HG03432 (cell line): Measurements from ENCODE around the gene S1PR5.
A peak's percentile ranks its signal among the peaks of the same experiment; 100 is the strongest.

ENCODE experiments used
- ATAC-seq: cut with Tn5 transposase; IDR thresholded peaks from one replicate; pipeline ENCODE4 v1.9.1; 2021; ENCODE audit warnings: mild to moderate bottlenecking, moderate library complexity; ENCODE audit not compliant: unreplicated experiment

Gene S1PR5

GRCh38 chr19:10516671-10517286, 468 bp downstream of the S1PR5 start:
- ATAC-seq, result no peak

- ATAC-seq, result no peak
These were observed 1.2 kb downstream of the S1PR5 start for GRCh38 chr19:10516064-10516385.

- no peak for ATAC-seq
These were observed 2.8 kb downstream of the S1PR5 start for GRCh38 chr19:10514211-10515145.

DNA sequence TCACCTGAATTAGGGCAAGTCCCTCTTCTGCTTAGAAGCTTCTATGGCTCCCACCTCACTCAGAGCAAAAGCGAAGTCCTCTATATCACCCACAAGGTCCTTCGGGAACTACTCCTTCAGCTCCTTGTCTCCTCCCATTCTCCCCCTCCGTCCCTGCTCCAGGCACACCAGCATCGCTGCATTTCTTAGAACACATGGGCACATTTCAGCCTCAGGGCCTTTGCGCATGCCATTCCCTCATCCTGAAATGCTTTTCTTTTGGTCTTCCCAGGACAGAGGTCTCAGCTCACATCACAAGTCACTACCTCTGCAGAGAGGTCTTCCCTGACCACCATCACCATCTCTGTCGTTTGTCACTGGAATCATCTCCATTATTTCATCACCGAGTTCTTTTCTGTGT, 4.0 kb downstream of the S1PR5 start:
- no peak for ATAC-seq

- ATAC-seq, result no peak
These were observed 6.9 kb downstream of the S1PR5 start for GRCh38 chr19:10510301-10510802.

DNA sequence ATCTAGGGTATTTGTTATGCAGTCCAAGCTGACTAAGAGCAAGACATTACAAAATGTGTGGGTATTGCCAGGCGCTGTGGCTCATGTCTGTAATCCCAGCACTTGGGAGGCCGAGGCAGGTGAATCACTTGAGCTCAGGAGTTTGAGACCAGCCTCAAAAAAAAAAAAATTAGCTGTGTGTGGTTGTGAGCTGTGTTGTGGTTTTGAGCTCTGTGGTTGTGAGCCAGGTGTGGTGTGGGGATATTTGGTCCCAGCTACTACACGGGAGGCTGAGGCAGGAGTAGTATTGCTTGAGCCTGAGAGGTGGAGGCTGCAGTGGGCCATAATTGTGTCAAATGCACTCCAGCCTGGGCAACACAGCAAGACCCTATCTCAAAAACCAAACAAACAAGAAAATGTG, 8.5 kb downstream of the S1PR5 start:
- ATAC-seq, result no peak

DNA sequence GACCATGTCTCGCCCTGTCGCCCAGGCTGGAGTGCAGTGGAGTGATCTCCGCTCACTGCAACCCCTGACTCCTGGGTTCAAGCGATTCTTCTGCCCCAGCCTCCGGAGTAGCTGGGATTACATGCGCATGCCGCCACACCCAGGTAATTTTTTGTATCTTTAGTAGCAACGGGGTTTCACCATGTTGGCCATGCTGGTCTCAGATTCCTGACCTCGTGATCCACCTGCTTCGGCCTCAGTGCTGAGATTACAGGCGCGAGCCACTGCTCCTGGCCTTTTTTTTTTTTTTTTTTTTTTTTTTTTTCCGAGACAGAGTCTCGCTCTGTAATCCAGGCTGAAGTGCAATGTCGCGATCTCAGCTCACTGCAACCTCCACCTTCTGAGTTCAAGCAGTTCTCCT, 9.2 kb downstream of the S1PR5 start:
- ATAC-seq, result no peak

GRCh38 chr19:10505583-10506229, 11.5 kb downstream of the S1PR5 start:
- ATAC-seq, result no peak

DNA sequence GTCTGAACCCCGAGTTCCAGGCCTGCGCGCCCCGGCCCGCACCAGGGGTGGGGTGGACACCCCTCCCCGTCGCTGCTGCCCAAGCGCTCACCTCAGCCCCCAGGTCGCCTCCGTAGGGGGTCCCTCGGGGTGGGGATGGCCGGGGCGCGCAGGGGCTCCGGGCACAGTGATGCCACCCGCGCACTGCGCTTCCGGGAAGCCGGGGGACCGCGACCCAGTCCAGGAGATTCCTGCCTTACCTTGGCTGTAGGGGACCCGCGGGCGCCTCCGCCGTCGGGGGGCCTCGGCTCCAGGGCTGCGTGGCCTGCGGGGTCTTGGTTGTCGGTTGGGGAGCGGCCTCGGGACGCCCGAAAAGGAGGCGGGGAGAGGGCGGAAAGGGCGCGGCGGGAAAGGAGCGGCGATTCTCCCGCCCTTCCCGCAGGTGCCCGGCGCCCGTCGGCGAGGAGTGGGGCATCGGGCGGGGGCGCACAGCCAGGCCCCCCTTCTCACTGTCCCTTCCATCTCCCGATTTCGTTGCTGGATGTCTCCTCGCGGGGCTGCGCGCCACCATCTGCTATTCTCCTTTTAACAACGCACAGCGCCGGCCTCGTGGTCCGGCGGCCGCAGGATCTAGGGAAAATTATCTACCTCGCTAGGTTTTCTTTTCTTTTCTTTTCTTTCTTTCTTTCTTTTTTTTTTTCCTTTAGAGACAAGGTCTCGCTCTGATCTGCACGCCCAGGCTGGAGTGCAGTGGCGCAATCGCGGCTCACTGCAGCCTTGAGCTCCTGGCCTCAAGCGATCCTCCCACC, 14.1 kb downstream of the S1PR5 start, which contains the start of gene KEAP1:
Gene KEAP1, minus strand, starts transcription at position 355 of the 788 bp plus-strand sequence. CDS start 3,323 bp downstream, outside the sequence.
- no peak for ATAC-seq

DNA sequence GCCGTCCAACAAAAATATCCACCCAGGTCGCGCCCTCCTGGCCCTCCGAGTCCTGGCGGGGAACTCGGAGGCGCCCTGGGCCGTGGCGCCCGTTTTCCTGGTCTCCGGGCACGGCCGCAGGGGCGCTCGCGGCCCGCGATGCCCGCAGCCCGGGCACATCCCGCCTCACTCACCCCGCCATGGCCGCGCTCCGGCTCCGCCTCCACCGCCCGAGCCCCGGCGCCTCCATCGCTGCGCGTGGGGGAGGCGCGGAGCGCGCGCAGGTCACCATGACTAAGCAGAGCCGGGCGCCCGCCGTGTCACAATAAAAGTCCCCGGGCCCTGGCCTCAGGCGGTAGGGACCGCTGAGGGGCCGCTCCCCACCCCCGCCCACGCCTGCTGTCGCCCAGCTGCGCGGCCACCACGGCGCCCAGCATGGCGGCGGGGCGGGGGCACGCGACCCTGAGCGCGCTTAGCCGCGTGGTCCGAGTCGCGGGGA, 14.7 kb downstream of the S1PR5 start:
- peak; percentile 79 for ATAC-seq

GRCh38 chr19:10501971-10502523, 15.2 kb downstream of the S1PR5 start:
- peak; percentile 54 for ATAC-seq

GRCh38 chr19:10500247-10500592, 17.0 kb downstream of the S1PR5 start:
- ATAC-seq, result no peak

DNA sequence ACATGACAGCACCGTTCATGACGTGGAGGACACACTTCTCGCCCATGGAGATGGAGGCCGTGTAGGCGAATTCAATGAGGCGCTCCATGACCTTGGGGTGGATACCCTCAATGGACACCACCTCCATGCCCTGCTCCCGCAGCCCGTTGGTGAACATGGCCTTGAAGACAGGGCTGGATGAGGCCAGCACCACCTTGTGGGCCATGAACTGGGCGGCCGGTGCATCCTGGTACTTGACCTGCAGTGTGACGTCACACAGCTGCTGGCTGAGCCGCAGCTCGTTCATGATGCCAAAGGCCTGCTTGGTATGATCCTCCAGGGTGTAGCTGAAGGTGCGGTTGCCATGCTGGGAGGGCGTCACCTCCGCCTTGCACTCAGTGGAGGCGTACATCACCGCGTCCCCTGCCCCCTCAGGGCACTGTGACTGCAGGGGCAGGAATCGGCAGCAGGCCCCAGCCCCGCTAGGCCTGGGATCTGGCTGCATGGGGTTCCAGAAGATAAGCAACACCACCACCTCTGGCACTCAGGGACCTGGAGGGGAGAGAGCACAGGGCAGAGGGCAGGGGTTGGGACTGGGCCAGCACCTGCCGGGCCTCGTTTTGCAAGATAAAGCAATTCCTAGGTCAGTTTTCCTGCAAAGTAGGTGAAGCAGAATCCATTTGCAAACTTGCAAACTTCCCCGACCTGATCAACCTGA, 17.5 kb downstream of the S1PR5 start:
- no peak for ATAC-seq

GRCh38 chr19:10497371-10497770, 19.9 kb downstream of the S1PR5 start:
- no peak for ATAC-seq

DNA sequence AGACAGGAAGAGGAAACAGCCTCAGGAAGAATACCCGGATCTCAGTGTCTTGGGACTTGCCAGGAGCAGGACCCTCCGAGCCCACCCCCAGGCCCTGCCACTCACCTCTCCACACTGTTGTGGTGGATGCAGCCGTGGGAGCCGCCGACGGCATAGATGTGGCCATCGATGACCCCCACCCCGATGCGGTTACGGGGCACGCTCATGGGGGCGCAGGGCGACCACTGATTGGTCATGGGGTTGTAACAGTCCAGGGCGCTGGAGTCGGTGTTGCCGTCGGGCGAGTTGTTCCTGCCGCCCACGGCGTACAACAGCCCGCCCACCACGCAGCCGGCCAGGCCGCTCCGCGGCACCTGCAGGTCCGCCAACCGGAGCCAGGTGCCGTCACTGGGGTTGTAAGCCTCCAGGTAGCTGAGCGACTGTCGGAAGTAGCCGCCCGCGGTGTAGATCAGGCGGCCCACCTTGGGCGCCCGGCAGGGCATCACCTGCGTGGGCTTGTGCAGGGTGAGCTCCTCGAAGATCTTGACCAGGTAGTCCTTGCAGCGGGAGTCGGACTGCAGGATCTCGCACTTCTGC, 25.7 kb downstream of the S1PR5 start:
- no peak for ATAC-seq

DNA sequence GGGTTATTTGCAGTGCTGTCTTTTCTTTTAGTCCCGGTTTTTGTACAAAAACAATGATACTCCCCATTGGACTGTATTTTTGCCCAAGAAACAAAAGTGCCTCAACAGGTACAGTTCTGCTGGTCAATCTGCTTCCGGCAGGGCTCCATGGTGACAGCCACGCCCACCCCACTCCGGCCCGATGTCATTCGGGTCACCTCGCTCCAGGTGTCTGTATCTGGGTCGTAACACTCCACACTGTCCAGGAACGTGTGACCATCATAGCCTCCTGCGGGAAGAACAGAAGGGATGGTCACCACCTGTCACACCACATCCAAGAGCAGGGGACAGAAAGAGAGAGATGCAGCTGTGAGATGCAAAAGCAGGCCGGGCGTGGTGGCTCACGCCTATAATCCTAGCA, 30.7 kb downstream of the S1PR5 start:
- ATAC-seq, result no peak

GRCh38 chr19:10478903-10479384, 38.3 kb downstream of the S1PR5 start:
- no peak for ATAC-seq

DNA sequence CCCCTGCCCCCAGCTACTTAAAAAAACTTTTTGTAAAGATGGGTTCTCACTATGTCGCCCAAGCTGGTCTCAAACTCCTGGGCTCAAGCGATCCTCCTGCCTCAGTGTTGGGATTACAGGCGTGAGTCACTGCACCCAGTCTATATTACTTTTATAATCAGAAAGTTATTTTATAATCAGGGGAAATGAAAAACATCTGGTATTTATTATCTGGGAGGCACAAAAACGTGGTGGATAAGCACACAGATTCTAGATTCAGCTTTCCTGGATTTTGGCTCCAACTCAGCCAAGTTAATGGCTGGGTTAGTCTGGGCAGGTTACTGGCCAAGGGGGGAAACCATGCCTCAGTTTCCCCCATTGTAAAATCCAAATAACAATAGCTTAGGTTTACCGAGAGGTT, 38.8 kb downstream of the S1PR5 start:
- ATAC-seq, result no peak

DNA sequence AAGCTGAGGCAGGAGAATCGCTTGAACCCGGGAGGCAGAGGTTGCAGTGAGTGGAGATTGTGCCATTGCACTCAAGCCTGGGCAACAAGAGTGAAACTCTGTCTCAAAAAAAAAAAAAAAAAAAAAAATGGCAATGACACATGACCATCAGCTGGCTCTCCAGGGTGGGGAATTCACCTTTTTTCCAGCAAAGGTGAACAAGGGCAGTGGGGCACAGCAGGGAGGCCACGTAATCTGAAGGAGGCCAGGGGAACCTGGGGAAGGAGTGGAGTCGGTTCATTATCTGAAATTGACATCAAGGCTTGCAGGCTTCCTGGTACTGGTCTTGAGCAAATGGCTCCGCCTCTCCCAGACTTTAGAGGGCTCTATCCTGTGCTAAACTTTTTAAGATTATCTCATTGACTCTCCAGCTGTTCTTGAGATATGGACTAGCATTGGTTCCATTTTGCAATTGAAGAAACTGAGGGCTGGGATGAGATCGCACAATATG, 42.2 kb downstream of the S1PR5 start:
- ATAC-seq, result no peak
